ENCODE results near the gene MYH11.

DNA sequence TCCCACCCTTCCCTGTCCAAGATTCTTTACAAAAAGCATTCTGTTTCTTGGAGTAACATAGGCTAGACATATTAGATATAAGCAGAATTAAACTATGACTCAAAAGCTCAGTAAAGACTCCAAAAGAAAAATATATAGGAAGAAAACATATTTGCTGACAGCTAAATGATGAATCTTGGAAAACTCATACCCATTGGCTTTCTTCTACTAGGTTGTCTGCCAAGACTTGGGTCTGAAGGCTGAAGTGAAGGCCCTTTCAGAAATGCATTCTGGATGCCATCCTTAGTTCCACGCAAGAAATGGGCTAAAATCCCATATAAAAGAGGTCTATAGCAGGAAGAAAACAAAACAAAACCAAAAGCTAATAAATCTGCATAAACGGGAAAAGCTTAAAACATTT lies 16.5 kb upstream of the MYH11 start:
- no peak for TF ChIP-seq POLR2A (IDR thresholded peaks at IDR 0.05; ENCODE audit: low read depth, low read length)
- TF ChIP-seq POLR2AphosphoS5 (IDR thresholded peaks at IDR 0.05; ENCODE audit: low read depth, low read length), result no peak
- no peak for TF ChIP-seq TAF1 (IDR thresholded peaks at IDR 0.05; ENCODE audit: low read depth, low read length)
- no peak for TF ChIP-seq SPI1 (IDR thresholded peaks at IDR 0.05; ENCODE audit: low read depth, low read length)
- no peak for TF ChIP-seq PAX5 (IDR thresholded peaks at IDR 0.05; ENCODE audit: insufficient read depth, low read length, severe bottlenecking)
- no peak for TF ChIP-seq POU2F2 (IDR thresholded peaks at IDR 0.05; ENCODE audit: low read depth, low read length)

Measured in GM12891 (cell line).